H1 (cell line): ENCODE data around the gene FAM186B. TPM values are rescaled to one million over a fixed set of nuclear protein-coding genes. Genes with fewer than 3 reads are reported as not detected.
A peak's percentile ranks its signal among the peaks of the same experiment; 100 is the strongest.

ENCODE experiments used
- BRCA1 ChIP-seq: IDR thresholded peaks from 2 replicates; pipeline ENCODE4 v1.6.1; 2012; ENCODE audit warnings: low read depth, low read length, improper control_type of control experiment
- CBX8 ChIP-seq: fragments of 300-800, 300-1000 bp; sonication (generic); IDR thresholded peaks from 2 replicates; pipeline ENCODE4 v1.7.1; 2016; ENCODE audit warnings: low read depth, low read length, borderline replicate concordance
- CEBPB ChIP-seq: IDR thresholded peaks from 2 replicates; pipeline ENCODE4 v1.6.1; 2012; ENCODE audit warnings: low read depth, low read length
- CREB1 ChIP-seq: IDR thresholded peaks from 2 replicates; pipeline ENCODE4 v1.6.1; 2012; ENCODE audit warnings: inconsistent platforms
- EP300 ChIP-seq, 2 experiments: IDR thresholded peaks; 1 replicate in 1 of 2; 2 replicates in 1 of 2; pipeline ENCODE4 v1.6.1; 2011 to 2012; ENCODE audit warnings: low read depth in 2 of 2, low read length in 2 of 2, mild to moderate bottlenecking in 2 of 2, borderline replicate concordance in 1 of 2, inconsistent platforms in 1 of 2, moderate library complexity in 1 of 2
- EZH2 ChIP-seq: fragments of 200-600 bp; sonication (generic); IDR thresholded peaks from 2 replicates; pipeline ENCODE4 v1.7.1; 2012; ENCODE audit warnings: low read depth, mild to moderate bottlenecking, moderate library complexity, low read length, inconsistent platforms; ENCODE audit not compliant: severe bottlenecking
- GTF2F1 ChIP-seq: IDR thresholded peaks from 2 replicates; pipeline ENCODE4 v1.6.1; 2012; ENCODE audit warnings: low read depth, low read length, improper control_type of control experiment, borderline replicate concordance
- KDM1A ChIP-seq: fragments of 200-600, 300-600 bp; sonication (generic); IDR thresholded peaks from 2 replicates; pipeline ENCODE4 v1.7.1; 2016; ENCODE audit warnings: mild to moderate bottlenecking, low read length, borderline replicate concordance
- KDM4A ChIP-seq: IDR thresholded peaks from one replicate; pipeline ENCODE4 v1.7.1; 2012; ENCODE audit warnings: low read depth, mild to moderate bottlenecking, moderate library complexity, low read length, inconsistent platforms; ENCODE audit not compliant: severe bottlenecking
- PHF8 ChIP-seq: fragments of 200-600 bp; sonication (generic); conservative IDR thresholded peaks from 2 replicates; pipeline ENCODE4 v1.7.1; 2012; ENCODE audit warnings: low read depth, mild to moderate bottlenecking, inconsistent platforms, low read length, moderate library complexity
- RXRA ChIP-seq: IDR thresholded peaks from 2 replicates; pipeline ENCODE4 v1.6.1; 2011; ENCODE audit warnings: low read depth, mild to moderate bottlenecking, low read length, moderate library complexity; ENCODE audit not compliant: insufficient read depth
- SIRT6 ChIP-seq: IDR thresholded peaks from one replicate; pipeline ENCODE4 v1.7.1; 2012; ENCODE audit warnings: low read length, inconsistent platforms
- SUZ12 ChIP-seq: fragments of 200-600 bp; sonication (generic); IDR thresholded peaks from 2 replicates; pipeline ENCODE4 v1.6.1; 2012; ENCODE audit warnings: mild to moderate bottlenecking, inconsistent platforms, low read length, moderate library complexity, mixed read lengths
- TAF7 ChIP-seq: optimal IDR thresholded peaks from 2 replicates; pipeline ENCODE3; 2011; ENCODE audit warnings: low read depth, mild to moderate bottlenecking, inconsistent platforms, low read length, moderate library complexity, borderline replicate concordance
- YY1 ChIP-seq: IDR thresholded peaks from 2 replicates; pipeline ENCODE4 v1.6.1; 2011; ENCODE audit warnings: low read depth, mild to moderate bottlenecking, low read length
- polyA plus RNA-seq, 7 experiments: library from polyadenylated mRNA; depleted of rRNA in 3 of 7; stranded (reverse) in 5 of 7; unstranded in 2 of 7; fragments of >200 nt in 5 of 7; fragments of 200-250 nt in 2 of 7; gene quantifications; 1 replicate in 5 of 7; 2 replicates in 1 of 7; 4 replicates in 1 of 7; pipeline versions ENCODE4 v1.2.1 to v1.2.3, GENCODE V29; 2011 to 2013; ENCODE audit warnings: missing spikeins in 2 of 7, mixed read lengths in 2 of 7
- small RNA-seq: library from polyadenylated mRNA; stranded (forward); fragments of <200 nt; extraction: miRNeasy Mini kit (QIAGEN cat#:217004); gene quantifications from one replicate; pipeline ENCODE3, GENCODE V24; 2013; ENCODE audit not compliant: insufficient read depth
- total RNA-seq: library from RNA; stranded (reverse); fragmentation: NEBNext Ultra II Directional; extraction: Animal tissue kit (Norgen Biotek cat#: 25700); gene quantifications from 2 replicates; pipeline ENCODE4 v1.2.1, GENCODE V29; 2021

FAM186B gene
- total and polyA plus RNA-seq, 2 of the 8 experiments (the other 6 are each of a cell fraction or from before 2014, with no cell fraction given) = 0.12 to 0.73 TPM

- TF ChIP-seq KDM4A (peak; percentile 16), SUZ12 (peak; percentile 96), PHF8 (no peak), EP300 (IDR thresholded peaks at IDR 0.05; ENCODE audit: borderline replicate concordance in 1 of 2, low read depth in 2 of 2, low read length in 2 of 2) (no peak), TAF7 (no peak), RXRA (no peak), CREB1 (no peak), YY1 (no peak), CEBPB (no peak), BRCA1 (no peak), KDM1A (peak; percentile 56; the same call in 1 of the 2 replicates), EZH2 (peak; percentile 94), SIRT6 (no peak), GTF2F1 (no peak), CBX8 (no peak)
These were observed 67.5 kb downstream of the FAM186B start (continued) for GRCh38 chr12:49537752-49538509.

Small RNA genes lying within 50 kb of the gene (small RNA-seq; reads per million reads assigned to genes)
- gene HIGD1AP9 (not detected), gene POLR2KP1 (not detected), gene RNU6-834P (not detected)

Other genes with a start within 250 kb of the FAM186B start
- gene SPATS2, start 238.2 kb downstream of the FAM186B start, total RNA-seq = 21.3 and 24.5 TPM in 2 replicates
- 12.7 and 19.2 TPM in 2 replicates for gene SPATS2, start 238.2 kb downstream of the FAM186B start, polyA plus RNA-seq (2011; rRNA removed)
- gene KCNH3, start 66.6 kb downstream of the FAM186B start, total RNA-seq = 0.24 and 0.36 TPM in 2 replicates
- 0.47 and 0.50 TPM in 2 replicates for gene KCNH3, start 66.6 kb downstream of the FAM186B start, polyA plus RNA-seq (2011; rRNA removed)
- 90.3 and 92.5 TPM in 2 replicates for gene MCRS1, start 37.5 kb downstream of the FAM186B start, total RNA-seq
- gene MCRS1, start 37.5 kb downstream of the FAM186B start, polyA plus RNA-seq (2011; rRNA removed) = 139 and 170 TPM in 2 replicates
- 24.4 and 26.8 TPM in 2 replicates for gene PRPF40B, start 17.9 kb upstream of the FAM186B start, total RNA-seq
- 14.4 and 23.5 TPM in 2 replicates for gene PRPF40B, start 17.9 kb upstream of the FAM186B start, polyA plus RNA-seq (2011; rRNA removed)
- 27.6 and 29.0 TPM in 2 replicates for gene FMNL3, start 101.8 kb upstream of the FAM186B start, total RNA-seq
- 8.6 and 11.4 TPM in 2 replicates for gene FMNL3, start 101.8 kb upstream of the FAM186B start, polyA plus RNA-seq (2011; rRNA removed)
- gene TMBIM6, start 135.9 kb upstream of the FAM186B start, total RNA-seq = 413 and 423 TPM in 2 replicates
- 417 and 556 TPM in 2 replicates for gene TMBIM6, start 135.9 kb upstream of the FAM186B start, polyA plus RNA-seq (2011; rRNA removed)
- 27.9 and 30.2 TPM in 2 replicates for gene NCKAP5L, start 222.8 kb upstream of the FAM186B start, total RNA-seq
- gene NCKAP5L, start 222.8 kb upstream of the FAM186B start, polyA plus RNA-seq (2011; rRNA removed) = 9.4 and 16.3 TPM in 2 replicates
- 2.4 and 2.5 TPM in 2 replicates for gene BCDIN3D, start 237.5 kb upstream of the FAM186B start, total RNA-seq
- gene BCDIN3D, start 237.5 kb upstream of the FAM186B start, polyA plus RNA-seq (2011; rRNA removed) = 1.6 TPM in 2 replicates